Ovary (tissue), 9 donors: ENCODE results near the gene HDAC1. TPM values are rescaled to one million over a fixed set of nuclear protein-coding genes. Genes with fewer than 3 reads are reported as not detected.

Experiments used
- DNase-seq, 5 donors: peaks; one replicate each; pipeline ENCODE4 v3.0.0-alpha.2; 2019 to 2020
- H3K27ac ChIP-seq, 2 donors: fragments of 200-600 bp; one replicate each; pipeline versions ENCODE4 v1.5.1 to v1.8.0; 2019 to 2022
- H3K27me3 ChIP-seq: fragments of 200-600 bp; one replicate; pipeline ENCODE4 v1.8.0; 2022
- H3K36me3 ChIP-seq: fragments of 200-600 bp; sonication (generic); one replicate; pipeline ENCODE4 v1.5.1; 2019
- H3K4me1 ChIP-seq: one replicate; pipeline ENCODE4 v1.8.1; 2013; ENCODE audit warnings: mild to moderate bottlenecking, moderate library complexity; ENCODE audit not compliant: insufficient read depth
- H3K4me3 ChIP-seq: fragments of 200-600 bp; sonication (generic); one replicate; pipeline ENCODE4 v1.5.1; 2017
- H3K9me3 ChIP-seq, 2 donors: fragments of 200-600 bp in 1 of 2; sonication (generic) in 1 of 2; one replicate each; pipeline versions ENCODE4 v1.5.1 to v1.8.1; 2013 to 2019; ENCODE audit warnings: mild to moderate bottlenecking in 1 of 2, moderate library complexity in 1 of 2
- CTCF ChIP-seq, 3 donors: fragments of 450-650 bp in 2 of 3; fragments of 200-600 bp in 1 of 3; IDR thresholded peaks; one replicate each; pipeline versions ENCODE4 v1.5.1 to v1.8.0; 2016 to 2022; ENCODE audit warnings: antibody characterized with exemption in 3 of 3, mild to moderate bottlenecking in 1 of 3
- EP300 ChIP-seq: sonication (generic); formaldehyde crosslinking; IDR thresholded peaks from one replicate; pipeline ENCODE4 v1.6.1; 2017; ENCODE audit warnings: antibody characterized with exemption
- POLR2A ChIP-seq: fragments of 450-650 bp; IDR thresholded peaks from one replicate; pipeline ENCODE4 v1.6.1; 2017; ENCODE audit warnings: antibody characterized with exemption, mild to moderate bottlenecking, moderate library complexity
- WGBS, 3 donors: extraction: QIAGEN DNeasy Blood & Tissue Kit in 1 of 3; methylation state at CpG; one replicate each; pipeline versions ENCODE4 v1.1.5 to v1.1.7; 2013 to 2017; 5-methylcytosine and 5-hydroxymethylcytosine counted together
- intact Hi-C, 4 donors: fragments of 100-400 bp; cut with DNase I; formaldehyde crosslinking; loops; one replicate each; pipeline versions ENCODE4 v1.11.0 to v1.15.1; 2022 to 2023
- polyA plus RNA-seq, 2 donors: library from polyadenylated mRNA; stranded (reverse); fragments of 200-250 nt in 1 of 2; fragments of 350-450 nt in 1 of 2; fragmentation: Illumina TruSeq in 1 of 2; extraction: RNeasy Lipid Tissue Mini Kit (QIAGEN cat#74804) in 1 of 2; gene quantifications; one replicate each; pipeline ENCODE4 v1.2.3, GENCODE V29; 2013 to 2014
- total RNA-seq, 7 donors: library from RNA; depleted of rRNA in 2 of 7; stranded (reverse); fragments of >200 nt in 2 of 7; fragmentation: NEBNext Ultra II Directional in 3 of 7; extraction: Animal tissue kit (Norgen Biotek cat#: 25700) in 3 of 7; gene quantifications; one replicate each; pipeline versions ENCODE4 v1.1.0 to v1.2.4, GENCODE V29; 2016 to 2023
- donor health status: DM: no; HTN: no; CAD: no; lungs with moderate emphysema.
- donor health status: DM: no; HTN: no; CAD: no.
- donor health status: Bipolar disorder and iron deficiency.
- donor health status: DM: yes; HTN: yes; CAD: no.
- donor health status: DM: no; HTN: no; CAD: no.
- donor health status: DM: yes; HTN: yes; CAD: no.

HDAC1 gene
- total and polyA plus RNA-seq, 9 donors: 52.9 to 107 (median 89.2) TPM

- intact Hi-C loops: no loop called here
- WGBS, 3 donors: 86 to 89% (median 89%) methylated on average over 5 of the region's 5 CpGs
- TF ChIP-seq POLR2A (no peak), CTCF (IDR thresholded peaks at IDR 0.05) (no peak), EP300 (no peak)
- no peak for DNase-seq
- H3K27ac ChIP-seq: no peak overlapping the region
- H3K27me3 ChIP-seq: no peaks in the 10 kb centered on the region
- H3K36me3 ChIP-seq: no peaks in the 10 kb centered on the region
- no peaks in the 10 kb centered on the region for H3K9me3 ChIP-seq
- H3K4me1 ChIP-seq: no peaks in the 10 kb centered on the region
- no peak overlapping the region for H3K4me3 ChIP-seq
Measured at GRCh38 chr1:32372149-32372756, 80.4 kb downstream of the HDAC1 start.

GRCh38 chr1:32373996-32374592, 82.2 kb downstream of the HDAC1 start:
- no peaks in the 10 kb centered on the region for H3K36me3 ChIP-seq

GRCh38 chr1:32376199-32376598, 84.3 kb downstream of the HDAC1 start:
- no peaks in the 10 kb centered on the region for H3K27me3 ChIP-seq
- no peak overlapping the region for H3K27ac ChIP-seq
- no peaks in the 10 kb centered on the region for H3K4me1 ChIP-seq
- H3K36me3 ChIP-seq: no peaks in the 10 kb centered on the region
- H3K4me3 ChIP-seq: no peak overlapping the region
- TF ChIP-seq CTCF (IDR thresholded peaks at IDR 0.05) (no peak), POLR2A (no peak), EP300 (no peak)
- DNase-seq: no peak
- no peaks in the 10 kb centered on the region for H3K9me3 ChIP-seq
- WGBS, 3 donors: 88 to 92% (median 90%) methylated on average over 11 of the region's 11 CpGs
- intact Hi-C loops: no loop called here

More at GRCh38 chr1:32373996-32374592, 82.2 kb downstream of the HDAC1 start:
- intact Hi-C loops: no loop called here
- Histone ChIP-seq H3K4me1 (no peaks in the 10 kb centered on the region), H3K27me3 (no peaks in the 10 kb centered on the region), H3K4me3 (no peak overlapping the region), H3K9me3 (no peaks in the 10 kb centered on the region), H3K27ac (no peak overlapping the region)
- TF ChIP-seq EP300 (no peak), POLR2A (no peak), CTCF (IDR thresholded peaks at IDR 0.05) (no peak)
- WGBS, 3 donors: 46 to 73% (median 47%) methylated on average over 1 of the region's 1 CpG
- no peak for DNase-seq

GRCh38 chr1:32377541-32378220, 85.8 kb downstream of the HDAC1 start:
- Histone ChIP-seq H3K9me3 (no peaks in the 10 kb centered on the region), H3K27ac (no peak overlapping the region), H3K36me3 (no peaks in the 10 kb centered on the region), H3K4me1 (no peaks in the 10 kb centered on the region), H3K4me3 (no peak overlapping the region), H3K27me3 (no peaks in the 10 kb centered on the region)
- no peak for DNase-seq
- no peak for TF ChIP-seq EP300
- no peak for TF ChIP-seq CTCF (IDR thresholded peaks at IDR 0.05)
- no peak for TF ChIP-seq POLR2A
- 83 to 91% (median 85%) methylated on average over 12 of the region's 12 CpGs for WGBS, 3 donors
- intact Hi-C loops: no loop called here
